ENCODE data around the gene EEF1B2. TPM values are rescaled to one million over a fixed set of nuclear protein-coding genes. Genes with fewer than 3 reads are reported as not detected.

Gene EEF1B2
- total and polyA plus RNA-seq, 2 of the 13 experiments (the other 11 are each of a cell fraction or from before 2014, with no cell fraction given): 1,284 to 1,731 TPM

GRCh38 chr2:206160125-206160806, 571 bp downstream of the EEF1B2 start:
- no peak for FAIRE-seq
- ChIA-PET CTCF (ENCODE audit: low intra/inter-chr PET ratio, low total read pairs) (no interaction called here), POLR2A (interaction anchor here (1.3 to 4.3 kb wide), 3 partner anchors 15 to 76 kb away, joined by 3 to 32 read pairs (median 20); partner anchors contain the start of gene INO80D)
- in situ Hi-C loops (cut with HindIII; ENCODE audit: extremely low pct_ligation_motif_present, low pct_unique_long_range_greater_than_20kb): no loop called here
- WGBS (ENCODE audit: low lambda C conversion rate): under 1% methylated on average over 25 of the region's 30 CpGs
- H3K27me3 ChIP-seq (ENCODE audit: control insufficient read depth in 1 of 2, insufficient read depth in 2 of 2, low read length in 2 of 2): no peaks in the 10 kb centered on the region; a peak in 1 of 5 replicates
- H3K27ac ChIP-seq (ENCODE audit: extremely low read length, insufficient read depth, low read length): peak overlapping the region; percentile 80
- H3K4me3 ChIP-seq (replicated peaks in 1 of 3; ENCODE audit: insufficient read depth in 1 of 3, low read depth in 2 of 3, low read length in 3 of 3): peak overlapping the region; percentile 87 to 90 (median 87)
- H3K36me3 ChIP-seq (replicated peaks in 1 of 2; ENCODE audit: control insufficient read depth in 1 of 2, insufficient read depth in 2 of 2, low read length in 2 of 2): peaks cover 9 to 34% of the 10 kb centered on the region in 2 experiments; a peak in 4 of 5 replicates
- H3K79me2 ChIP-seq (ENCODE audit: insufficient read depth, low read length): peaks cover 66% of the 10 kb centered on the region
- H3K9ac ChIP-seq (ENCODE audit: insufficient read depth, low read depth, low read length): peak overlapping the region; percentile 97
- H3K9me3 ChIP-seq (ENCODE audit: low read length): no peaks in the 10 kb centered on the region
- H4K20me1 ChIP-seq (ENCODE audit: insufficient read depth, low read length): peaks cover 24% of the 10 kb centered on the region
- H2AFZ ChIP-seq (ENCODE audit: low read length): no peak overlapping the region
- peak; percentile 11 for ATAC-seq
- DNase-seq (ENCODE audit: low spot score): peak; percentile 12
- BruUV-seq (replicated peaks): TSS peak; percentile 73
- peaks cover 51% of the 10 kb centered on the region for H3K4me1 ChIP-seq (ENCODE audit: insufficient read depth, low read length)
- H3K4me2 ChIP-seq (ENCODE audit: low read depth, low read length): peak overlapping the region; percentile 85
- intact Hi-C loops (cut with micrococcal nuclease; ENCODE audit: unreplicated experiment): loop anchor here (10.0 kb wide), 1 partner anchor 395 kb away; no protein-coding TSS in a partner anchor
- peak; percentile 19; the same call in 1 of the 2 replicates for TF ChIP-seq ZNF317 (CRISPR knock-in tag; IDR thresholded peaks at IDR 0.05)
- TF ChIP-seq FIP1L1 (IDR thresholded peaks at IDR 0.05; ENCODE audit: borderline replicate concordance, insufficient read depth, low read depth, low read length): no peak
- TF ChIP-seq PITX1 (CRISPR knock-in tag; IDR thresholded peaks at IDR 0.05): no peak
- no peak for TF ChIP-seq ZNF205 (CRISPR knock-in tag; IDR thresholded peaks at IDR 0.05)
- TF ChIP-seq FOXA1 (IDR thresholded peaks at IDR 0.05): no peak
- no peak for TF ChIP-seq FOXA1 (CRISPR knock-in tag; IDR thresholded peaks at IDR 0.05)
- TF ChIP-seq SAP130 (CRISPR knock-in tag; IDR thresholded peaks at IDR 0.05; ENCODE audit: low read depth): 0 out of 2 replicates have a peak, but pooled peaks have one; percentile 2
- 0 out of 2 replicates have a peak, but pooled peaks have one; percentile 31 for TF ChIP-seq REXO4 (CRISPR knock-in tag; IDR thresholded peaks at IDR 0.05; ENCODE audit: borderline replicate concordance)
- TF ChIP-seq ZNF724P (CRISPR knock-in tag; IDR thresholded peaks at IDR 0.05; ENCODE audit: borderline replicate concordance): no peak
- 0 out of 2 replicates have a peak, but pooled peaks have one; percentile 30 for TF ChIP-seq ZNF7 (CRISPR knock-in tag; IDR thresholded peaks at IDR 0.05)
- TF ChIP-seq ZNF18 (CRISPR knock-in tag; IDR thresholded peaks at IDR 0.05; ENCODE audit: insufficient replicate concordance): no peak
- no peak for TF ChIP-seq HOXA3 (CRISPR knock-in tag; IDR thresholded peaks at IDR 0.05)
- TF ChIP-seq ZNF512 (CRISPR knock-in tag; IDR thresholded peaks at IDR 0.05): no peak
- no peak for TF ChIP-seq HNRNPL (IDR thresholded peaks at IDR 0.05; ENCODE audit: low read depth, low read length)
- TF ChIP-seq ZNF788 (CRISPR knock-in tag; IDR thresholded peaks at IDR 0.05; ENCODE audit: borderline replicate concordance): no peak
- TF ChIP-seq, protein P1, sequence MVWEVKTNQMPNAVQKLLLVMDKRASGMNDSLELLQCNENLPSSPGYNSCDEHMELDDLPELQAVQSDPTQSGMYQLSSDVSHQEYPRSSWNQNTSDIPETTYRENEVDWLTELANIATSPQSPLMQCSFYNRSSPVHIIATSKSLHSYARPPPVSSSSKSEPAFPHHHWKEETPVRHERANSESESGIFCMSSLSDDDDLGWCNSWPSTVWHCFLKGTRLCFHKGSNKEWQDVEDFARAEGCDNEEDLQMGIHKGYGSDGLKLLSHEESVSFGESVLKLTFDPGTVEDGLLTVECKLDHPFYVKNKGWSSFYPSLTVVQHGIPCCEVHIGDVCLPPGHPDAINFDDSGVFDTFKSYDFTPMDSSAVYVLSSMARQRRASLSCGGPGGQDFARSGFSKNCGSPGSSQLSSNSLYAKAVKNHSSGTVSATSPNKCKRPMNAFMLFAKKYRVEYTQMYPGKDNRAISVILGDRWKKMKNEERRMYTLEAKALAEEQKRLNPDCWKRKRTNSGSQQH (CRISPR knock-in tag; IDR thresholded peaks at IDR 0.05; ENCODE audit: low read depth): peak; percentile 57; the same call in 1 of the 2 replicates
- TF ChIP-seq ZNF781 (CRISPR knock-in tag; IDR thresholded peaks at IDR 0.05; ENCODE audit: borderline replicate concordance, not compliant biosample characterization): peak; percentile 13
- no peak for TF ChIP-seq NR2F2 (IDR thresholded peaks at IDR 0.05; ENCODE audit: borderline replicate concordance, low read depth)
- TF ChIP-seq ZSCAN21 (CRISPR knock-in tag; IDR thresholded peaks at IDR 0.05; ENCODE audit: borderline replicate concordance): peak; percentile 45; the same call in 1 of the 2 replicates
- TF ChIP-seq IKZF1 (IDR thresholded peaks at IDR 0.05): no peak
- 0 out of 2 replicates have a peak, but pooled peaks have one; percentile 45 for TF ChIP-seq NFKBIZ (CRISPR knock-in tag; IDR thresholded peaks at IDR 0.05)
